NK-92 (cell line): ENCODE results near the gene WNT1.

Experiments
- DNase-seq: peaks from one replicate; lab custom pipeline; 2025; ENCODE audit not compliant: unreplicated experiment; lab: John Stamatoyannopoulos, UW

The WNT1 gene

GRCh38 chr12:48960834-48961233 is 17.3 kb upstream of the WNT1 start:
- DNase-seq: no peak

- no peak for DNase-seq
These were observed 16.8 kb upstream of the WNT1 start for GRCh38 chr12:48961331-48961730.

- DNase-seq: no peak
These were observed 16.3 kb upstream of the WNT1 start for GRCh38 chr12:48961801-48962200.

- DNase-seq: no peak
These were observed 12.8 kb upstream of the WNT1 start for GRCh38 chr12:48965298-48965838.

- DNase-seq: no peak
These were observed 11.8 kb upstream of the WNT1 start for GRCh38 chr12:48966177-48966895.

- no peak for DNase-seq
These were observed 10.1 kb upstream of the WNT1 start for GRCh38 chr12:48967991-48968390.

- no peak for DNase-seq
These were observed 9.7 kb upstream of the WNT1 start for GRCh38 chr12:48968467-48968866.

GRCh38 chr12:48969160-48969771 is 8.9 kb upstream of the WNT1 start:
- no peak for DNase-seq

GRCh38 chr12:48969833-48970701 is 8.1 kb upstream of the WNT1 start:
- no peak for DNase-seq

GRCh38 chr12:48970702-48971334 is 7.3 kb upstream of the WNT1 start:
- DNase-seq: no peak

GRCh38 chr12:48972213-48972951 is 5.7 kb upstream of the WNT1 start:
- DNase-seq: no peak

- DNase-seq: no peak
These were observed 5.1 kb upstream of the WNT1 start for GRCh38 chr12:48972952-48973483.

- no peak for DNase-seq
These were observed 4.6 kb upstream of the WNT1 start for GRCh38 chr12:48973531-48973930.

- DNase-seq: no peak
These were observed 4.0 kb upstream of the WNT1 start for GRCh38 chr12:48973941-48974673.

GRCh38 chr12:48977290-48978281 is 536 bp upstream of the WNT1 start:
- DNase-seq: no peak

GRCh38 chr12:48978741-48979601 is 849 bp downstream of the WNT1 start:
- DNase-seq: no peak

- no peak for DNase-seq
These were observed 1.7 kb downstream of the WNT1 start for GRCh38 chr12:48979602-48980388.
